GM19239 (cell line): ENCODE measurements around the gene CBY3.
"Not testable (repeated sequence)": the region's sequence is repeated elsewhere in the genome, so short reads cannot be mapped to it uniquely, and the experiment has no call there.

Source experiments
- DNase-seq: peaks from one replicate; pipeline ENCODE4 v3.0.0; 2011; ENCODE audit warnings: low spot score; ENCODE audit not compliant: insufficient read length
- FAIRE-seq: peaks from 2 replicates; lab custom pipeline; 2011; peaks lifted over from hg19 to GRCh38; lab: Jason Lieb, UNC

Gene CBY3

GRCh38 chr5:179678223-179679013, 2.4 kb downstream of the CBY3 start:
- FAIRE-seq, result peak; percentile 91
- DNase-seq, result peak; percentile 87

- DNase-seq (no peak), FAIRE-seq (no peak)
These were observed 12.4 kb downstream of the CBY3 start for GRCh38 chr5:179668391-179668790.

- not testable (repeated sequence) for DNase-seq, FAIRE-seq
These were observed 19.2 kb downstream of the CBY3 start for GRCh38 chr5:179661647-179662046.

GRCh38 chr5:179658179-179658856, 22.5 kb downstream of the CBY3 start:
- FAIRE-seq, DNase-seq: not testable (repeated sequence)

- FAIRE-seq, result peak; percentile 93
- not testable (repeated sequence) for DNase-seq
These were observed 23.3 kb downstream of the CBY3 start for GRCh38 chr5:179657302-179658178.

- not testable (repeated sequence) for DNase-seq, FAIRE-seq
These were observed 27.7 kb downstream of the CBY3 start for GRCh38 chr5:179653135-179653534.

- not testable (repeated sequence) for DNase-seq, FAIRE-seq
These were observed 30.6 kb downstream of the CBY3 start for GRCh38 chr5:179650245-179650644.

GRCh38 chr5:179649166-179649703, 31.6 kb downstream of the CBY3 start:
- DNase-seq, FAIRE-seq: not testable (repeated sequence)

- FAIRE-seq (no peak), DNase-seq (no peak)
These were observed 32.4 kb downstream of the CBY3 start for GRCh38 chr5:179648410-179648809.

- not testable (repeated sequence) for FAIRE-seq, DNase-seq
These were observed 36.1 kb downstream of the CBY3 start for GRCh38 chr5:179644766-179645165.

- FAIRE-seq, DNase-seq: not testable (repeated sequence)
These were observed 37.5 kb downstream of the CBY3 start for GRCh38 chr5:179643141-179643920.

GRCh38 chr5:179642626-179643025, 38.2 kb downstream of the CBY3 start:
- DNase-seq, FAIRE-seq: not testable (repeated sequence)

- not testable (repeated sequence) for DNase-seq, FAIRE-seq
These were observed 39.1 kb downstream of the CBY3 start for GRCh38 chr5:179641745-179642144.

- DNase-seq, FAIRE-seq: not testable (repeated sequence)
These were observed 41.5 kb downstream of the CBY3 start for GRCh38 chr5:179639296-179639695.

- peak; percentile 88 for FAIRE-seq
- not testable (repeated sequence) for DNase-seq
These were observed 46.3 kb downstream of the CBY3 start for GRCh38 chr5:179634370-179635172.

GRCh38 chr5:179633501-179634369, 47.1 kb downstream of the CBY3 start:
- DNase-seq, FAIRE-seq: not testable (repeated sequence)
